ENCODE results near the gene DHRSX.
"Not testable (repeated sequence)": the region's sequence is repeated elsewhere in the genome, so short reads cannot be mapped to it uniquely, and the experiment has no call there.

The DHRSX gene

DNA sequence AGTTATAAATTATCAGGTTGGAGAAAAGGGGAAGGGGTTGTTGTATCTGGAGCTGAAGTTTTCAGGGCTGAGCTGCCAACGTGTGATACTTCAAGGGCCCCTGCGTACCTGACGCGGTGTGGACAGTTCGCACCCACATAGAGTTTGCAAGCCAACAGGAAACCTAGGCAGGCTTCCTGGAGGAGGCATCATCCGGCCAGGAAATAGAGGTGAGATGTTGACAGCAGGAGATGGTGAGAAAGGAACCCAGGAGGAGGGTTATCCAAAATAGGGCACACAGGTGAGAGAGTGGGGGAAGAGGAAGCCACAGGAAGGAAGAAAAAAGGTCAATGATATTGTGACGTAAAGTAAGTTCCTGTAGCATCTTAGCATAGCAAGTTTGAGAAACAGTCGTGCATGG is 127.2 kb downstream of the DHRSX start:
- no peaks in the 10 kb centered on the region for H3K4me1 ChIP-seq (ENCODE audit: control insufficient read depth, insufficient read depth, low read length, poor library complexity, severe bottlenecking)
- DNase-seq = no peak

DNA sequence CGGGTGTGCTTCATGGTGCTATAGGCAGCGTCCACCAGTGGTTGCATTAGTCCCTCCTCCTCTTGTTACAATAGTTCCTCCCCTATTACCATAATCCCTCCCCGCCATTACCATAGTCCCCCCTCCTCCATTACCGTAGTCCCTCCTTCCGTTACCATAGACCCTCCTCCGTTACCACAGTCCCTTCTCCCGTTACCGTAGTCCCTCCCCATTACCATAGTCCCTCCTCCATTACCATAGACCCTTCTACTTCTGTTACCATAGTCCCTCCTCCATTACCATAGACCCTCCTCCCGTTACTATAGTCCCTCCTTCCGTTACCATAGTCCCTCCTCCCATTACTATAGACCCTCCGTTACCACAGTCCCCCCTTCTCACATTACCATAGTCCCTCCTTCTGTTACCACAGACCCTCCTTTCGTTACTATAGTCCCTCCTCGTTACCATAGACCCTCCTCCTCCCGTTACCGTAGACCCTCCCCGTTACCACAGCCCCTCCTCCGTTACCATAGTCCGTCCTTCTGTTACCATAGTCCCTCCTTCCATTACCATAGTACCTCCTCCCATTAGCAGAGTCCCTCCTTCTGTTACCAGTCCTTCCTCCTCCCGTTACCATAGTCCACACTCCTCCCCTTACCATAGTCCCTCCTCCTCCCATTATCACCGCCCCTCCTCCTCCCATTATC is 129.6 kb downstream of the DHRSX start:
- H3K9me3 ChIP-seq (ENCODE audit: control insufficient read depth, low read length) = no peaks in the 10 kb centered on the region
- H3K27ac ChIP-seq (ENCODE audit: insufficient read depth, low read length, poor library complexity, severe bottlenecking) = no peak overlapping the region
- H3K4me3 ChIP-seq (ENCODE audit: insufficient read depth, low read depth, low read length, poor library complexity, severe bottlenecking) = no peak overlapping the region
- no peaks in the 10 kb centered on the region for H3K27me3 ChIP-seq (replicated peaks; ENCODE audit: control insufficient read depth, insufficient read depth, low read length, poor library complexity, severe bottlenecking)
- H3K4me1 ChIP-seq (ENCODE audit: control insufficient read depth, insufficient read depth, low read length, poor library complexity, severe bottlenecking) = no peaks in the 10 kb centered on the region
- no peaks in the 10 kb centered on the region for H3K36me3 ChIP-seq (ENCODE audit: control insufficient read depth, insufficient read depth, low read length)
- no peak for DNase-seq

More for the DNA sequence above, 127.2 kb downstream of the DHRSX start:
- Histone ChIP-seq H3K4me3 (ENCODE audit: insufficient read depth, low read depth, low read length, poor library complexity, severe bottlenecking) (no peak overlapping the region), H3K9me3 (ENCODE audit: control insufficient read depth, low read length) (no peaks in the 10 kb centered on the region), H3K27ac (ENCODE audit: insufficient read depth, low read length, poor library complexity, severe bottlenecking) (no peak overlapping the region), H3K36me3 (ENCODE audit: control insufficient read depth, insufficient read depth, low read length) (no peaks in the 10 kb centered on the region), H3K27me3 (replicated peaks; ENCODE audit: control insufficient read depth, insufficient read depth, low read length, poor library complexity, severe bottlenecking) (no peaks in the 10 kb centered on the region)

DNA sequence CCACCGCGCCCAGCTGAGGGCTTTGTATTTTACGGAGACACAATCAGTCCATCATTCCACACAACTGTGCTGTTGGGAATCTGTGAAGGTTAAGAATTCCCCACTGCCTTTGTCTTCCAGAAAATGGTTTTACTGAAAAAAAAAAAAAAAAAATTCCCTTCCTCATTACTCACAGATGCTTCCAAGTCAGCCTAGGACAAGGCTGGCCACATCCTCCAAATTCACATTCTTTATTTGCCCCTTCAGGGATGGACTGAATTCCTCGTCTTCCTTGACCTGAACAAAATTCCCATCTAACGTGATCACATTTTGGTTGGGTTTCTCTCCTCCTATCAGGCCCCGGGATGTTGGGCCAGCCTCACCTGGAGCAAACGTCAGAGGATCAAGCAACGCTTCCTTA is 130.3 kb downstream of the DHRSX start:
- Histone ChIP-seq H3K9me3 (ENCODE audit: control insufficient read depth, low read length) (no peaks in the 10 kb centered on the region), H3K36me3 (ENCODE audit: control insufficient read depth, insufficient read depth, low read length) (no peaks in the 10 kb centered on the region), H3K27ac (ENCODE audit: insufficient read depth, low read length, poor library complexity, severe bottlenecking) (no peak overlapping the region), H3K27me3 (replicated peaks; ENCODE audit: control insufficient read depth, insufficient read depth, low read length, poor library complexity, severe bottlenecking) (no peaks in the 10 kb centered on the region), H3K4me1 (ENCODE audit: control insufficient read depth, insufficient read depth, low read length, poor library complexity, severe bottlenecking) (no peaks in the 10 kb centered on the region), H3K4me3 (ENCODE audit: insufficient read depth, low read depth, low read length, poor library complexity, severe bottlenecking) (no peak overlapping the region)
- DNase-seq = no peak

DNA sequence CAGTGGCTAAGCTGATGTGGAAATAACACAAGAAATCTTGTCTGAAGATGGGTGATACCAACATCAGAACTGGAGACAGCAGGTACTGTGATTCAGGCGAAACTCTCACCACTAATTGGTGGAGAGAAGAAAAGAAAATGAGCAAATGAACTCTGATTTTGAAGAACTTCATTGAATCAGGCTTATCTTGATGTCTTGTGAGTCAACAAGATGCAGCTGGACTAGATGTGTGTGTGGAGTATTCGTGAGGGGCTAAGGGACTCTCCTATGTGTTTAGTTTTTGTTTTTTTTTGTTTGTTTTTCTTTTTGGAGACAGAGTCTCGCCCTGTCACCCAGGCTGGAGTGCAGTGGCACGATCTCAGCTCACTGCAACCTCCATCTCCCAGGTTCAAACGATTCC is 131.6 kb downstream of the DHRSX start:
- Histone ChIP-seq H3K27me3 (replicated peaks; ENCODE audit: control insufficient read depth, insufficient read depth, low read length, poor library complexity, severe bottlenecking) (no peaks in the 10 kb centered on the region), H3K9me3 (ENCODE audit: control insufficient read depth, low read length) (no peaks in the 10 kb centered on the region), H3K4me3 (ENCODE audit: insufficient read depth, low read depth, low read length, poor library complexity, severe bottlenecking) (no peak overlapping the region), H3K4me1 (ENCODE audit: control insufficient read depth, insufficient read depth, low read length, poor library complexity, severe bottlenecking) (no peaks in the 10 kb centered on the region), H3K27ac (ENCODE audit: insufficient read depth, low read length, poor library complexity, severe bottlenecking) (no peak overlapping the region), H3K36me3 (ENCODE audit: control insufficient read depth, insufficient read depth, low read length) (no peaks in the 10 kb centered on the region)
- no peak for DNase-seq

DNA sequence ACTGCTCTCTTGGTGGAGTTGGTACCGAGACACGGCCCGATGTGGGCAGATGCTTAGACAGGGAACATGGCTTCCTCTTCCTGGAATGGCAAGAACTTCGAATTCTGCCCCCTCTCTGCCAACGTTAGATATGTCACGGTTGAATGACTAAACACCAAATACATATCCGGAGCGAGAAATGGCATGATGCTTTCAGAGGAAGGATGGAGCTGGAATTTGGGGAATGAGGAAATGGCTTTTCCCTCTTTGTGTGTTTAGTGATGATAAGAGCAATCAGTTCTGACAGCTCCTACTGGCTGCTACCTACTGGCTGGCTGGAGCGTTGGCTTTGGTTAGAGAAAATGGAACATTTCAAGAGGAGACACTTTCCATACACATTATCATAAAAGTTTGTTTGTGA is 140.0 kb downstream of the DHRSX start:
- Histone ChIP-seq H3K27ac (ENCODE audit: insufficient read depth, low read length, poor library complexity, severe bottlenecking) (no peak overlapping the region), H3K36me3 (ENCODE audit: control insufficient read depth, insufficient read depth, low read length) (no peaks in the 10 kb centered on the region)
- DNase-seq = no peak

DNA sequence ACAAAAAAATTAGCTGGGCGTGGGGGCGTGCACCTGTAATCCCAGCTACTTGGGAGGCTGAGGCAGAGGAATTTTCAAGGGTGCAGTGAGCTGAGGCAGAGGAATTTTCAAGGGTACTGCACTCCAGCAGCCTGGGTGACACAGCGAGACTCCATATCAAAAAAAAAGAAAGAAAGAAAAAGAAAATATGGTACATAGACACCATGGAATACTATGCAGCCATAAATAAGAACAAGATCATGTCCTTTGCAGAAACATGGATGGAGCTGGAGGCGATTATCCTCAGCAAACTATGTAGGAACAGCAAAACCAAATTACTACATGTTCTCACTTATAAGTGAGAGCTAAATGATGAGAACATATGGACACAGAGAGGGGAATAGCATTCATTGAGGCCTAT is 141.3 kb downstream of the DHRSX start:
- DNase-seq; H3K27ac ChIP-seq (ENCODE audit: insufficient read depth, low read length, poor library complexity, severe bottlenecking); H3K4me3 ChIP-seq (ENCODE audit: insufficient read depth, low read depth, low read length, poor library complexity, severe bottlenecking): not testable (repeated sequence)

More for the DNA sequence above, 140.0 kb downstream of the DHRSX start:
- no peaks in the 10 kb centered on the region for H3K9me3 ChIP-seq (ENCODE audit: control insufficient read depth, low read length)
- H3K4me3 ChIP-seq (ENCODE audit: insufficient read depth, low read depth, low read length, poor library complexity, severe bottlenecking) = no peak overlapping the region
- H3K27me3 ChIP-seq (replicated peaks; ENCODE audit: control insufficient read depth, insufficient read depth, low read length, poor library complexity, severe bottlenecking) = no peaks in the 10 kb centered on the region
- H3K4me1 ChIP-seq (ENCODE audit: control insufficient read depth, insufficient read depth, low read length, poor library complexity, severe bottlenecking) = no peaks in the 10 kb centered on the region

DNA sequence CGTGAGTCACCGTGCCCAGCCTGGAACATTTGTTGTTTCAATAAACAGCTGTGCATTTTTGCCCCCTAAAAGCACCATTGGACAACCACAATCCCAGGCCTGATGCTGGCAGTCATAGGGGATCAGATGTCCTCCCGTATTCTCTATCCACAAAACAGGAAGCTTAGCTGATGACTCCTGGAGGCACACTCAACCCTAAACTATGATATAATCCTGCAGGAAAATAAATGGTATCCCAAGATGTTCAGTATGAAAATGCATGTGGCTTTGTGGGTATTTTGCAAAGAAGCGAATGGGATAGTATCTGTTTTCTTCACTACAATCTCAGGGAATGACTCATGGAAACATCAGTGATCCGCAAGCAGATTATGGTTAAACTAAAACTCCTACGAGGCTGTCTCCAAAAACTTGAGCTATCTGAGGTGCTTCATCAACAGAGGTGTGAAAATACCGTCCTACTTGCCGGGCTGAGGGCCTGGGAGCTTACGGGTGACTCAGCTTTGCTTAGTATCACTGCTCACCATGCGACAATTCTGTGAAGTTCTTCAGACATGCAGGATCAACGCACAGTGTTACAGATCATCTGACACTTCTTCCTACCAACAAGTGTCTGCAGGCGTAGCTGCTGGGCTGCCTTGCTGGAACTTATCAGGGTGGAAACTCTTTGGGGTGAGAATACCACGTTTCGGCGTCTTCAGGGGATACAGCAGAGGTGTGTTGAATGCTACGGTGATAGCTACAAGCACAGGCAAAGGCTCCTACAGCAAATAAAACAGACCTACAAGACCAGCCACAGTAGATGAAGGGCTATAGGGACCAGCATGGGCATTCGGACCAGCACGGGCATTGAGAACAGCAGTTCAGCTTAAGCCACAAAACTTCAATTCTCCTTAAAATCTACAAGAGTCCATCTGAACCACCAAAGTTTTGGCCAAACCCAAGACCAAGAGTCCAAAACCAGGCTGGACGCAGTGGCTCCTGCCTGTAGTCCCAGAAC is 148.5 kb downstream of the DHRSX start:
- Histone ChIP-seq H3K4me1 (ENCODE audit: control insufficient read depth, insufficient read depth, low read length, poor library complexity, severe bottlenecking) (no peaks in the 10 kb centered on the region), H3K9me3 (ENCODE audit: control insufficient read depth, low read length) (no peaks in the 10 kb centered on the region), H3K27ac (ENCODE audit: insufficient read depth, low read length, poor library complexity, severe bottlenecking) (no peak overlapping the region), H3K36me3 (ENCODE audit: control insufficient read depth, insufficient read depth, low read length) (peaks cover 3% of the 10 kb centered on the region), H3K4me3 (ENCODE audit: insufficient read depth, low read depth, low read length, poor library complexity, severe bottlenecking) (no peak overlapping the region), H3K27me3 (replicated peaks; ENCODE audit: control insufficient read depth, insufficient read depth, low read length, poor library complexity, severe bottlenecking) (no peaks in the 10 kb centered on the region)
- no peak for DNase-seq

More for the DNA sequence above, 141.3 kb downstream of the DHRSX start:
- not testable (repeated sequence) for H3K4me1 ChIP-seq (ENCODE audit: control insufficient read depth, insufficient read depth, low read length, poor library complexity, severe bottlenecking); H3K36me3 ChIP-seq (ENCODE audit: control insufficient read depth, insufficient read depth, low read length); H3K9me3 ChIP-seq (ENCODE audit: control insufficient read depth, low read length); H3K27me3 ChIP-seq (replicated peaks; ENCODE audit: control insufficient read depth, insufficient read depth, low read length, poor library complexity, severe bottlenecking)

DNA sequence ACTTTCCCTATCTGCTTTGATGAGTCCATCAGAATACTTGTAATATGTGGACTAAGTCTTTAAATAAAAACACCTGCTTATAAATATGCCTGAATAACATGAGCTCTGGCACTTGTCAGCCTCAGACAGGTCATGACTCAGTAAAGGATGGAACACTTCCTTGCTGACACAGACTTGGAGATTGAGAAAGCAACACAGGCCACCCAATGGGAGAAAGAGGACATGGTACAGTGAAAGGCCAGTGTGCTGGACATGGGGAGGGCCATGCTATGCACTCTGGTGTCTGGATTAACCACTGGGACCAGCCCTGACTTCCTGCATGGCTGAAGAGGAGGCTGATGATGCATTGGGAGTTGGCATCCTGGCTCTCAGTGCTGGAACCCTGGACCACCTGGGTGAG is 149.5 kb downstream of the DHRSX start:
- Histone ChIP-seq H3K9me3 (ENCODE audit: control insufficient read depth, low read length) (no peaks in the 10 kb centered on the region), H3K4me1 (ENCODE audit: control insufficient read depth, insufficient read depth, low read length, poor library complexity, severe bottlenecking) (no peaks in the 10 kb centered on the region), H3K27me3 (replicated peaks; ENCODE audit: control insufficient read depth, insufficient read depth, low read length, poor library complexity, severe bottlenecking) (no peaks in the 10 kb centered on the region), H3K4me3 (ENCODE audit: insufficient read depth, low read depth, low read length, poor library complexity, severe bottlenecking) (no peak overlapping the region), H3K36me3 (ENCODE audit: control insufficient read depth, insufficient read depth, low read length) (peaks cover 3% of the 10 kb centered on the region), H3K27ac (ENCODE audit: insufficient read depth, low read length, poor library complexity, severe bottlenecking) (no peak overlapping the region)
- DNase-seq = no peak

DNA sequence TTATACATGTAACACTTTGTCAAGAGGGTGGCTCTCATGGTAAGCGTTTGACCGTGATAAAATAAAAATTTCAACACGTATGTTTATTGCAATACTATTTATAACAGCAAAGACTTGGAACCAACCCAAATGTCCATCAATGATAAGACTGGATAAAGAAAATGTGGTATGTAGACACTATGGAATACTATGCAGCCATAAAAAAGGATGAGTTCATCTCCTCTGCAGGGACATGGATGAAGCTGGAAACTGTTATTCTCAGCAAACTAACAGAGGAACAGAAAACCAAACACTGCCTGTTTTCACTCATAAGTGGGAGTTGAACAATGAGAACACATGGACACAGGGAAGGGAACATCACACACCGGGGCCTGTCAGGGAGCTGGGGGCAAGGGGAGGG is 150.1 kb downstream of the DHRSX start:
- not testable (repeated sequence) for DNase-seq

DNA sequence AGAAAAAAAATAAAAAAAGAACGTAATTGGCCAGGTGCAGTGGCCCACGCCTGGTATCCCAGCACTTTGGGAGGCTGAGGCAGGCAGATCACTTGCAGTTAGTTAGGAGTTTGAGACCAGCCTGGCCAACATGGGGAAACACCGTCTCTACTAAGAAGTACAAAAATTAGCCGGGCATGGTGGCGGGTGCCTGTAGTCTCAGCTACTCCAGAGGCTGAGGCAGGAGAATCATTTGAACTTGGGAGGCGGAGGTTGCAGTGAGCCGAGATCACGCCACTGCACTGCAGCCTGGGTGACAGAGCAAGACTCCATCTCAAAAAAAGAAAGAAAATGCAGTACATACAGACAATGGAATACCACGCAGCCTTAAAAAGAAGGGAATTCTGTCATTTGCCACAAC is 150.7 kb downstream of the DHRSX start:
- DNase-seq; H3K4me3 ChIP-seq (ENCODE audit: insufficient read depth, low read depth, low read length, poor library complexity, severe bottlenecking); H3K4me1 ChIP-seq (ENCODE audit: control insufficient read depth, insufficient read depth, low read length, poor library complexity, severe bottlenecking); H3K27ac ChIP-seq (ENCODE audit: insufficient read depth, low read length, poor library complexity, severe bottlenecking); H3K27me3 ChIP-seq (replicated peaks; ENCODE audit: control insufficient read depth, insufficient read depth, low read length, poor library complexity, severe bottlenecking); H3K36me3 ChIP-seq (ENCODE audit: control insufficient read depth, insufficient read depth, low read length); H3K9me3 ChIP-seq (ENCODE audit: control insufficient read depth, low read length): not testable (repeated sequence)

More for the DNA sequence above, 150.1 kb downstream of the DHRSX start:
- H3K27ac ChIP-seq (ENCODE audit: insufficient read depth, low read length, poor library complexity, severe bottlenecking); H3K4me3 ChIP-seq (ENCODE audit: insufficient read depth, low read depth, low read length, poor library complexity, severe bottlenecking); H3K9me3 ChIP-seq (ENCODE audit: control insufficient read depth, low read length); H3K4me1 ChIP-seq (ENCODE audit: control insufficient read depth, insufficient read depth, low read length, poor library complexity, severe bottlenecking); H3K36me3 ChIP-seq (ENCODE audit: control insufficient read depth, insufficient read depth, low read length); H3K27me3 ChIP-seq (replicated peaks; ENCODE audit: control insufficient read depth, insufficient read depth, low read length, poor library complexity, severe bottlenecking): not testable (repeated sequence)
